SK-N-SH (cell line): Measurements from ENCODE around the gene PNKD.

ENCODE experiments used
- EP300 ChIP-seq, 2 experiments: IDR thresholded peaks; 2 replicates each; pipeline versions ENCODE4 v1.4.0 to v1.6.1; 2012; ENCODE audit warnings: borderline replicate concordance in 1 of 2, low read depth in 1 of 2, low read length in 1 of 2
- JUND ChIP-seq: IDR thresholded peaks from 2 replicates; pipeline ENCODE4 v1.4.0; 2012
- MXI1 ChIP-seq: IDR thresholded peaks from 2 replicates; pipeline ENCODE4 v1.6.1; 2012; ENCODE audit warnings: mild to moderate bottlenecking, low read depth, low read length, improper control_type of control experiment
- POLR2AphosphoS5 ChIP-seq: IDR thresholded peaks from 2 replicates; pipeline ENCODE4 v1.6.1; 2012; ENCODE audit warnings: low read depth, low read length
- RAD21 ChIP-seq: IDR thresholded peaks from 2 replicates; pipeline ENCODE4 v1.6.1; 2012; ENCODE audit warnings: mild to moderate bottlenecking, low read length
- RFX5 ChIP-seq: IDR thresholded peaks from 2 replicates; pipeline ENCODE4 v1.6.1; 2012; ENCODE audit warnings: mild to moderate bottlenecking, improper control_type of control experiment, low read length
- SMC3 ChIP-seq: IDR thresholded peaks from 2 replicates; pipeline ENCODE4 v1.6.1; 2012; ENCODE audit warnings: low read depth, low read length, improper control_type of control experiment
- TEAD4 ChIP-seq: IDR thresholded peaks from 2 replicates; pipeline ENCODE4 v1.4.0; 2012; ENCODE audit warnings: mild to moderate bottlenecking, borderline replicate concordance; ENCODE audit not compliant: insufficient read depth

- TF ChIP-seq TEAD4 (no peak), POLR2AphosphoS5 (no peak), RFX5 (no peak), JUND (no peak), SMC3 (no peak), EP300 (IDR thresholded peaks at IDR 0.05; ENCODE audit: borderline replicate concordance in 1 of 2, low read depth in 1 of 2, low read length in 1 of 2) (no peak), RAD21 (no peak), MXI1 (no peak)
These were observed 83.7 kb downstream of the PNKD start for GRCh38 chr2:218354045-218354444.
